ENCODE data around the gene SF3A1. TPM values are rescaled to one million over a fixed set of nuclear protein-coding genes. Genes with fewer than 3 reads are reported as not detected.
"Not testable (repeated sequence)": the region's sequence is repeated elsewhere in the genome, so short reads cannot be mapped to it uniquely, and the experiment has no call there.

The SF3A1 gene
- polyA plus RNA-seq, 1 donor: 69.4 TPM

GRCh38 chr22:30348404-30348803 lies 8.3 kb downstream of the SF3A1 start:
- no peak for DNase-seq (ENCODE audit: low read depth)

- DNase-seq (ENCODE audit: low read depth): no peak
These were observed 9.3 kb downstream of the SF3A1 start for GRCh38 chr22:30347255-30347892.

GRCh38 chr22:30344447-30345200 lies 12.1 kb downstream of the SF3A1 start:
- no peak for DNase-seq (ENCODE audit: low read depth)

- no peak for DNase-seq (ENCODE audit: low read depth)
These were observed 15.6 kb downstream of the SF3A1 start for GRCh38 chr22:30340911-30341685.

- no peak for DNase-seq (ENCODE audit: low read depth)
These were observed 17.9 kb downstream of the SF3A1 start for GRCh38 chr22:30338802-30339201.

- not testable (repeated sequence) for DNase-seq (ENCODE audit: low read depth)
These were observed 18.4 kb downstream of the SF3A1 start for GRCh38 chr22:30338341-30338740.

GRCh38 chr22:30337461-30337778 lies 19.3 kb downstream of the SF3A1 start:
- no peak for DNase-seq (ENCODE audit: low read depth)

GRCh38 chr22:30336752-30337460 lies 19.8 kb downstream of the SF3A1 start:
- DNase-seq (ENCODE audit: low read depth): no peak

GRCh38 chr22:30335236-30335635 lies 21.5 kb downstream of the SF3A1 start:
- DNase-seq (ENCODE audit: low read depth): no peak

- no peak for DNase-seq (ENCODE audit: low read depth)
These were observed 22.0 kb downstream of the SF3A1 start for GRCh38 chr22:30334646-30335045.

GRCh38 chr22:30333707-30334087 lies 23.0 kb downstream of the SF3A1 start:
- no peak for DNase-seq (ENCODE audit: low read depth)

GRCh38 chr22:30332994-30333706 lies 23.5 kb downstream of the SF3A1 start:
- no peak for DNase-seq (ENCODE audit: low read depth)

GRCh38 chr22:30332551-30332950 lies 24.1 kb downstream of the SF3A1 start:
- no peak for DNase-seq (ENCODE audit: low read depth)

GRCh38 chr22:30328466-30329049 lies 28.1 kb downstream of the SF3A1 start:
- DNase-seq (ENCODE audit: low read depth): no peak

GRCh38 chr22:30327864-30328345 lies 28.8 kb downstream of the SF3A1 start:
- no peak for DNase-seq (ENCODE audit: low read depth)

- DNase-seq (ENCODE audit: low read depth): peak; percentile 80
These were observed 29.9 kb downstream of the SF3A1 start, which contains the start of gene TBC1D10A for GRCh38 chr22:30326706-30327362. TBC1D10A (minus strand) TSS chr22:30326941; CDS start chr22:30326881, 60 bp downstream.

GRCh38 chr22:30326255-30326705 lies 30.4 kb downstream of the SF3A1 start:
- no peak for DNase-seq (ENCODE audit: low read depth)

GRCh38 chr22:30325724-30326254 lies 30.9 kb downstream of the SF3A1 start:
- no peak for DNase-seq (ENCODE audit: low read depth)

GRCh38 chr22:30325065-30325720 lies 31.5 kb downstream of the SF3A1 start:
- DNase-seq (ENCODE audit: low read depth): no peak
